Kidney (tissue), 14 donors: ENCODE measurements around the gene GMDS. TPM values are rescaled to one million over a fixed set of nuclear protein-coding genes. Genes with fewer than 3 reads are reported as not detected.

Experiments
- DNase-seq, 5 donors: peaks; one replicate each; pipeline ENCODE4 v3.0.0-alpha.2; 2013 to 2020
- FAIRE-seq: peaks from 2 replicates; lab custom pipeline; 2012; peaks lifted over from hg19 to GRCh38; lab: Jason Lieb, UNC
- H3K27ac ChIP-seq, 2 donors: one replicate each; pipeline ENCODE4 v1.7.0; 2013; ENCODE audit warnings: low read depth in 2 of 2, low read length in 2 of 2, inconsistent platforms in 1 of 2
- H3K27me3 ChIP-seq: one replicate; pipeline ENCODE4 v1.7.1; 2013; ENCODE audit warnings: low read length, inconsistent platforms; ENCODE audit not compliant: control insufficient read depth, insufficient read depth
- H3K36me3 ChIP-seq, 3 donors: one replicate each; pipeline versions ENCODE4 v1.7.0 to v1.7.1; 2013; ENCODE audit warnings: low read length in 3 of 3, control low read depth in 1 of 3, inconsistent platforms in 1 of 3; ENCODE audit not compliant: insufficient read depth in 3 of 3, control insufficient read depth in 2 of 3
- H3K4me1 ChIP-seq, 3 donors: one replicate each; pipeline versions ENCODE4 v1.7.0 to v1.7.1; 2013; ENCODE audit warnings: low read length in 3 of 3, inconsistent platforms in 1 of 3, low read depth in 1 of 3; ENCODE audit not compliant: control insufficient read depth in 2 of 3, insufficient read depth in 2 of 3
- H3K4me3 ChIP-seq, 3 donors: one replicate each; pipeline versions ENCODE4 v1.7.0 to v1.8.1; 2013; ENCODE audit warnings: low read length in 3 of 3, control low read depth in 1 of 3, inconsistent platforms in 1 of 3
- H3K9ac ChIP-seq, 3 donors: one replicate each; pipeline versions ENCODE4 v1.7.0 to v1.7.1; 2013; ENCODE audit warnings: low read length in 3 of 3, control low read depth in 1 of 3, inconsistent platforms in 1 of 3
- H3K9me3 ChIP-seq, 3 donors: one replicate each; pipeline versions ENCODE4 v1.7.0 to v1.7.1; 2013; ENCODE audit warnings: low read length in 3 of 3, control low read depth in 1 of 3, inconsistent platforms in 1 of 3; ENCODE audit not compliant: control insufficient read depth in 2 of 3, insufficient read depth in 1 of 3
- CTCF ChIP-seq: IDR thresholded peaks from 3 replicates; pipeline ENCODE4 v1.5.1; 2012; ENCODE audit warnings: mild to moderate bottlenecking, moderate library complexity, borderline replicate concordance; ENCODE audit not compliant: insufficient read depth; ENCODE audit errors: extremely low read depth
- intact Hi-C: fragments of 100-400 bp; cut with DNase I; formaldehyde crosslinking; loops from one replicate; pipeline ENCODE4 v1.11.1; 2022
- polyA plus RNA-seq: library from polyadenylated mRNA; stranded (reverse); fragments of 350-450 nt; fragmentation: Illumina TruSeq; extraction: RNeasy Lipid Tissue Mini Kit (QIAGEN cat#74804); gene quantifications from one replicate; pipeline ENCODE4 v1.2.3, GENCODE V29; 2014; ENCODE audit warnings: low read depth, low replicate concordance; ENCODE audit not compliant: insufficient read depth
- total RNA-seq: library from RNA; stranded (reverse); fragmentation: NEBNext Ultra II Directional; extraction: Animal tissue kit (Norgen Biotek cat#: 25700); gene quantifications from one replicate; pipeline ENCODE4 v1.2.1, GENCODE V29; 2021
- donor health status: control.
- donor health status: control.
- donor health status: control.
- donor health status: control.
- donor health status: control.
- donor health status: DM: yes; HTN: yes; CAD: no.
- donor health status: Normal renal cell carcinoma (clear cell type).

The GMDS gene
- total and polyA plus RNA-seq, 2 donors from 2014 or later: 49.6 to 63.7 TPM

GRCh38 chr6:1626481-1626880, 618.9 kb downstream of the GMDS start:
- intact Hi-C loops: no loop called here

GRCh38 chr6:1625794-1626435, 619.5 kb downstream of the GMDS start:
- Histone ChIP-seq H3K4me3 (peak overlapping the region; percentile 8 to 73 (median 59)), H3K27ac (peak overlapping the region in 1 of 2 donors; percentile 33), H3K27me3 (peaks cover 27% of the 10 kb centered on the region), H3K4me1 (peaks cover 0 to 3% (median 0%) of the 10 kb centered on the region in 3 donors), H3K36me3 (no peaks in the 10 kb centered on the region), H3K9me3 (no peaks in the 10 kb centered on the region), H3K9ac (peak overlapping the region in 2 of 3 donors; percentile 52 to 61)
- no peak for FAIRE-seq
- intact Hi-C loops: no loop called here
- peak in 4 of 5 donors; percentile 28 to 56 (median 34) for DNase-seq
- no peak for TF ChIP-seq CTCF

More at GRCh38 chr6:1626481-1626880, 618.9 kb downstream of the GMDS start:
- no peak for FAIRE-seq
- DNase-seq: peak in 2 of 5 donors; percentile 51 to 60
- Histone ChIP-seq H3K9me3 (no peaks in the 10 kb centered on the region), H3K4me3 (peak overlapping the region in 1 of 3 donors; percentile 7), H3K27me3 (peaks cover 27% of the 10 kb centered on the region), H3K36me3 (no peaks in the 10 kb centered on the region), H3K9ac (no peak overlapping the region), H3K4me1 (peaks cover 0 to 3% (median 0%) of the 10 kb centered on the region in 3 donors), H3K27ac (no peak overlapping the region)
- no peak for TF ChIP-seq CTCF

GRCh38 chr6:1624851-1625781, 620.3 kb downstream of the GMDS start:
- Histone ChIP-seq H3K4me1 (peaks cover 0 to 3% (median 0%) of the 10 kb centered on the region in 3 donors), H3K4me3 (peak overlapping the region; percentile 59 to 74 (median 73)), H3K27ac (peak overlapping the region; percentile 33 to 81), H3K27me3 (peaks cover 27% of the 10 kb centered on the region), H3K9ac (peak overlapping the region; percentile 52 to 78 (median 61)), H3K9me3 (no peaks in the 10 kb centered on the region), H3K36me3 (no peaks in the 10 kb centered on the region)
- FAIRE-seq (no peak), DNase-seq (peak in 4 of 5 donors; percentile 64 to 82 (median 73))
- intact Hi-C loops: no loop called here
- TF ChIP-seq CTCF: no peak
